B cell (primary cell): Measurements from ENCODE around the gene MRPS2. TPM values are rescaled to one million over a fixed set of nuclear protein-coding genes. Genes with fewer than 3 reads are reported as not detected.
"Not testable (repeated sequence)": the region's sequence is repeated elsewhere in the genome, so short reads cannot be mapped to it uniquely, and the experiment has no call there.

Experiments used
- ATAC-seq: fragments of 200-7000 bp; cut with Tn5 transposase; one replicate; pipeline ENCODE4 v1.10.0; 2021; ENCODE audit warnings: low read depth, mild to moderate bottlenecking, moderate number of reproducible peaks, moderate library complexity
- CTCF ChIA-PET: fragments of 350-600 bp; sonication (Branson Sonifier 250); formaldehyde crosslinking; loops from one replicate; lab custom pipeline; 2021; ENCODE audit warnings: antibody characterized with exemption, inconsistent platforms; lab: Charles Lee
- POLR2A ChIA-PET: fragments of 350-600 bp; sonication (Branson Sonifier 250); formaldehyde crosslinking; loops from one replicate; lab custom pipeline; 2021; ENCODE audit warnings: antibody characterized with exemption; lab: Charles Lee
- DNase-seq: peaks from one replicate; pipeline ENCODE4 v3.0.0; 2013
- H2AFZ ChIP-seq: 2 replicates; pipeline ENCODE4 v1.6.1; 2012; ENCODE audit warnings: mild to moderate bottlenecking, low read depth, low read length; ENCODE audit not compliant: insufficient read depth, poor library complexity, severe bottlenecking
- H3K27ac ChIP-seq, 2 donors: 1 replicate in 1 of 2; 2 replicates in 1 of 2; pipeline ENCODE4 v1.5.1; 2012 to 2013; ENCODE audit warnings: low read length in 2 of 2, mild to moderate bottlenecking in 2 of 2, moderate library complexity in 1 of 2
- H3K27me3 ChIP-seq, 4 experiments: fragments of 200-600 bp in 1 of 4; sonication (generic) in 1 of 4; replicated peaks in 1 of 4; 1 replicate in 2 of 4; 2 replicates in 2 of 4; pipeline versions ENCODE4 v1.6.1 to v1.7.0; 2013 to 2016; ENCODE audit warnings: low read length in 3 of 4, mild to moderate bottlenecking in 2 of 4, mixed read lengths in 1 of 4, moderate library complexity in 1 of 4; ENCODE audit not compliant: insufficient read depth in 4 of 4, control insufficient read depth in 3 of 4; ENCODE audit errors: control extremely low read depth in 1 of 4
- H3K36me3 ChIP-seq, 2 experiments: replicated peaks in 1 of 2; 1 replicate in 1 of 2; 2 replicates in 1 of 2; pipeline versions ENCODE4 v1.6.1 to v1.7.1; 2013; ENCODE audit warnings: low read length in 1 of 2; ENCODE audit not compliant: insufficient read depth in 2 of 2, control insufficient read depth in 1 of 2; ENCODE audit errors: control extremely low read depth in 1 of 2, extremely low read depth in 1 of 2
- H3K4me1 ChIP-seq, 2 donors: fragments of 200-600 bp in 1 of 2; sonication (generic) in 1 of 2; 1 replicate in 1 of 2; 2 replicates in 1 of 2; pipeline versions ENCODE4 v1.5.1 to v1.6.1; 2013 to 2017; ENCODE audit warnings: low read length in 2 of 2; ENCODE audit not compliant: control insufficient read depth in 2 of 2, insufficient read depth in 2 of 2
- H3K4me2 ChIP-seq: replicated peaks from 2 replicates; pipeline ENCODE3; 2012; ENCODE audit warnings: mild to moderate bottlenecking, low read depth, low read length; ENCODE audit not compliant: poor library complexity, severe bottlenecking
- H3K4me3 ChIP-seq, 5 experiments: fragments of 200-600 bp in 1 of 5; sonication (generic) in 1 of 5; 1 replicate in 3 of 5; 2 replicates in 2 of 5; pipeline versions ENCODE4 v1.5.1 to v1.7.0; 2011 to 2016; ENCODE audit warnings: low read length in 4 of 5, mild to moderate bottlenecking in 4 of 5, low read depth in 2 of 5, control low read depth in 1 of 5, moderate library complexity in 1 of 5; ENCODE audit not compliant: insufficient read depth in 1 of 5; ENCODE audit errors: control extremely low read depth in 1 of 5, extremely low read depth in 1 of 5
- H3K79me2 ChIP-seq: fragments of 200-600 bp; sonication (generic); one replicate; pipeline ENCODE4 v1.6.0; 2016; ENCODE audit warnings: low read length; ENCODE audit not compliant: control insufficient read depth, insufficient read depth
- H3K9ac ChIP-seq: fragments of 200-600 bp; sonication (generic); 2 replicates; pipeline ENCODE4 v1.6.1; 2017; ENCODE audit warnings: mild to moderate bottlenecking, low read length, moderate library complexity
- H3K9me3 ChIP-seq, 3 donors: one replicate each; pipeline versions ENCODE4 v1.6.1 to v1.7.1; 2013; ENCODE audit warnings: low read length in 2 of 3; ENCODE audit not compliant: control insufficient read depth in 2 of 3, insufficient read depth in 1 of 3; ENCODE audit errors: control extremely low read depth in 1 of 3
- H4K20me1 ChIP-seq: 2 replicates; pipeline ENCODE4 v1.6.0; 2012; ENCODE audit warnings: mild to moderate bottlenecking, low read length; ENCODE audit not compliant: insufficient read depth, control insufficient read depth, poor library complexity, severe bottlenecking
- H3K27ac Mint-ChIP-seq: one replicate; pipeline ENCODE4 v1.8.0; 2021; ENCODE audit warnings: mixed read lengths
- H3K27me3 Mint-ChIP-seq: one replicate; pipeline ENCODE4 v1.8.0; 2021; ENCODE audit warnings: mixed read lengths
- H3K4me1 Mint-ChIP-seq: one replicate; pipeline ENCODE4 v1.8.0; 2021; ENCODE audit warnings: mixed read lengths
- H3K4me3 Mint-ChIP-seq: one replicate; pipeline ENCODE4 v1.8.0; 2021; ENCODE audit warnings: mixed read lengths
- H3K9me3 Mint-ChIP-seq: one replicate; pipeline ENCODE4 v1.8.0; 2022; ENCODE audit warnings: mixed read lengths; ENCODE audit not compliant: insufficient read depth
- CTCF ChIP-seq: fragments of 200-600 bp; IDR thresholded peaks from one replicate; pipeline ENCODE4 v1.8.0; 2022; ENCODE audit warnings: antibody characterized with exemption, mild to moderate bottlenecking
- EZH2 ChIP-seq: IDR thresholded peaks from 2 replicates; pipeline ENCODE4 v1.6.1; 2012; ENCODE audit warnings: borderline replicate concordance, low read depth, mild to moderate bottlenecking, moderate library complexity, low read length; ENCODE audit not compliant: insufficient read depth, poor library complexity, severe bottlenecking
- WGBS: methylation state at CpG from one replicate; pipeline ENCODE4 v1.1.5; 2013; ENCODE audit warnings: missing lambda C conversion rate; ENCODE audit not compliant: insufficient coverage; 5-methylcytosine and 5-hydroxymethylcytosine counted together
- intact Hi-C: fragments of 100-400 bp; cut with micrococcal nuclease; formaldehyde crosslinking; loops from one replicate; pipeline ENCODE4 v1.10.0; 2022
- polyA plus RNA-seq: library from polyadenylated mRNA; depleted of rRNA; stranded (reverse); fragments of >200 nt; gene quantifications from 2 replicates; pipeline ENCODE4 v1.2.3, GENCODE V29; 2012
- total RNA-seq, 2 donors: library from RNA; stranded (reverse); fragments of 120-200 nt in 1 of 2; gene quantifications; 1 replicate in 1 of 2; 2 replicates in 1 of 2; pipeline versions ENCODE4 v1.2.3 to v1.2.4, GENCODE V29; 2013 to 2022

The MRPS2 gene
- total and polyA plus RNA-seq, 2 donors (not counting 1 experiment from before 2014, with no cell fraction given), result 26.7 to 55.1 TPM

GRCh38 chr9:135535631-135536030 lies 35.1 kb downstream of the MRPS2 start:
- H3K27ac ChIP-seq, H3K4me1 Mint-ChIP-seq, ATAC-seq, CTCF ChIA-PET, H3K9me3 ChIP-seq, H4K20me1 ChIP-seq, H3K4me1 ChIP-seq, intact Hi-C loops, H3K27me3 ChIP-seq, POLR2A ChIA-PET, DNase-seq, H3K9ac ChIP-seq, H3K4me2 ChIP-seq, H3K79me2 ChIP-seq, H2AFZ ChIP-seq, H3K4me3 Mint-ChIP-seq, H3K9me3 Mint-ChIP-seq, H3K36me3 ChIP-seq, H3K4me3 ChIP-seq, H3K27ac Mint-ChIP-seq: not testable (repeated sequence)
- peaks cover 43% of the 10 kb centered on the region for H3K27me3 Mint-ChIP-seq
- WGBS, result 86% methylated on average over 6 of the region's 13 CpGs

GRCh38 chr9:135536216-135536615 lies 35.7 kb downstream of the MRPS2 start:
- Mint-ChIP-seq H3K27me3 (peaks cover 43% of the 10 kb centered on the region), H3K27ac (no peak overlapping the region), H3K4me1 (no peaks in the 10 kb centered on the region), H3K9me3 (no peaks in the 10 kb centered on the region), H3K4me3 (no peak overlapping the region)
- H3K4me3 ChIP-seq, result no peak overlapping the region
- no peak overlapping the region for H3K27ac ChIP-seq
- no peaks in the 10 kb centered on the region for H4K20me1 ChIP-seq
- no peaks in the 10 kb centered on the region for H3K36me3 ChIP-seq
- no peak overlapping the region for H3K9ac ChIP-seq
- no peak overlapping the region for H3K4me2 ChIP-seq
- ChIA-PET POLR2A (no interaction called here), CTCF (no interaction called here)
- TF ChIP-seq CTCF (no peak), EZH2 (no peak)
- H3K79me2 ChIP-seq, result no peaks in the 10 kb centered on the region
- H2AFZ ChIP-seq, result no peak overlapping the region
- no peaks in the 10 kb centered on the region for H3K9me3 ChIP-seq
- no peak for DNase-seq
- H3K4me1 ChIP-seq, result no peaks in the 10 kb centered on the region
- 65% methylated on average over 8 of the region's 8 CpGs for WGBS
- no peak for ATAC-seq
- H3K27me3 ChIP-seq, result no peaks in the 10 kb centered on the region
- intact Hi-C loops, result no loop called here

GRCh38 chr9:135543262-135543894 lies 42.9 kb downstream of the MRPS2 start:
- H3K9ac ChIP-seq, POLR2A ChIA-PET, DNase-seq, intact Hi-C loops, H3K9me3 ChIP-seq, H3K4me1 ChIP-seq, ATAC-seq, H3K27me3 ChIP-seq, H3K4me3 ChIP-seq, H3K9me3 Mint-ChIP-seq, H4K20me1 ChIP-seq, H3K27ac ChIP-seq, H3K79me2 ChIP-seq, H3K4me1 Mint-ChIP-seq, H2AFZ ChIP-seq, H3K36me3 ChIP-seq, H3K27ac Mint-ChIP-seq, H3K4me3 Mint-ChIP-seq, CTCF ChIA-PET, H3K4me2 ChIP-seq: not testable (repeated sequence)
- H3K27me3 Mint-ChIP-seq, result peaks cover 21% of the 10 kb centered on the region
- WGBS, result 65% methylated on average over 5 of the region's 8 CpGs
